A673 (cell line): ENCODE results near the gene DDX31. TPM values are rescaled to one million over a fixed set of nuclear protein-coding genes. Genes with fewer than 3 reads are reported as not detected.

Experiments used
- BruUV-seq: library from RNA; stranded (reverse); fragments of 400-500 nt; replicated peaks from 2 replicates; lab custom pipeline; 2021; lab: Mats Ljungman, UMichigan
- CTCF ChIA-PET: fragments of 300-600 bp; sonication (Branson Sonifier 250); formaldehyde crosslinking; loops from one replicate; lab custom pipeline; 2022; ENCODE audit warnings: antibody characterized with exemption; lab: Charles Lee
- POLR2A ChIA-PET: fragments of 300-600 bp; sonication (Branson Sonifier 250); formaldehyde crosslinking; loops from one replicate; lab custom pipeline; 2022; ENCODE audit warnings: antibody characterized with exemption; ENCODE audit not compliant: low non-redundant PET; lab: Charles Lee
- DNase-seq: peaks from one replicate; pipeline ENCODE4 v3.0.0-alpha.2; 2015; ENCODE audit warnings: low spot score
- H3K27ac ChIP-seq: fragments of 200-600 bp; sonication (generic); 2 replicates; pipeline ENCODE4 v1.5.1; 2016; ENCODE audit warnings: mixed run types, low read depth, mild to moderate bottlenecking, mixed read lengths, antibody characterized with exemption, low read length; ENCODE audit not compliant: poor library complexity, severe bottlenecking
- H3K27me3 ChIP-seq: fragments of 200-600 bp; sonication (generic); replicated peaks from 2 replicates; pipeline ENCODE4 v1.6.1; 2017; ENCODE audit warnings: mixed run types, low read depth, mild to moderate bottlenecking, mixed read lengths, antibody characterized with exemption, low read length; ENCODE audit not compliant: insufficient read depth, poor library complexity
- H3K36me3 ChIP-seq: fragments of 200-600 bp; sonication (generic); 2 replicates; pipeline ENCODE4 v1.6.1; 2016; ENCODE audit warnings: mixed run types, mild to moderate bottlenecking, mixed read lengths, antibody characterized with exemption, low read length; ENCODE audit not compliant: insufficient read depth, poor library complexity, severe bottlenecking
- H3K4me1 ChIP-seq: fragments of 200-600 bp; sonication (generic); 2 replicates; pipeline ENCODE4 v1.6.1; 2017; ENCODE audit warnings: mixed run types, mild to moderate bottlenecking, mixed read lengths, antibody characterized with exemption, low read length; ENCODE audit not compliant: insufficient read depth, poor library complexity, severe bottlenecking
- H3K4me3 ChIP-seq: fragments of 200-600 bp; sonication (generic); 2 replicates; pipeline ENCODE4 v1.5.1; 2016; ENCODE audit warnings: low read depth, mixed run types, mild to moderate bottlenecking, mixed read lengths, low read length; ENCODE audit not compliant: poor library complexity, severe bottlenecking
- H3K9me3 ChIP-seq: fragments of 200-600 bp; sonication (generic); 2 replicates; pipeline ENCODE4 v1.6.1; 2016; ENCODE audit warnings: mixed run types, low read depth, mild to moderate bottlenecking, mixed read lengths, antibody characterized with exemption, low read length; ENCODE audit not compliant: poor library complexity, severe bottlenecking
- CTCF ChIP-seq: fragments of 300-800, 200-600 bp; sonication (generic); conservative IDR thresholded peaks from 2 replicates; pipeline ENCODE4 v1.5.1; 2017; ENCODE audit warnings: low read depth, mild to moderate bottlenecking, antibody characterized with exemption, low read length, moderate library complexity, mixed read lengths
- EZH2 ChIP-seq: fragments of 200-600 bp; sonication (generic); IDR thresholded peaks from 2 replicates; pipeline ENCODE4 v1.6.1; 2017; ENCODE audit warnings: borderline replicate concordance, low read depth, mild to moderate bottlenecking, mixed read lengths, antibody characterized with exemption, low read length; ENCODE audit not compliant: poor library complexity, severe bottlenecking
- intact Hi-C: fragments of 100-400 bp; cut with micrococcal nuclease; formaldehyde crosslinking; loops from one replicate; pipeline ENCODE4 v1.10.0; 2022; ENCODE audit not compliant: unreplicated experiment
- total RNA-seq: library from RNA; stranded (reverse); gene quantifications from 2 replicates; pipeline ENCODE4 v1.2.3, GENCODE V29; 2021

DDX31 gene
- total RNA-seq, 1 experiment from 2014 or later = 34.2 TPM

- Histone ChIP-seq H3K4me1 (no peaks in the 10 kb centered on the region), H3K27me3 (no peaks in the 10 kb centered on the region), H3K36me3 (peaks cover 60% of the 10 kb centered on the region), H3K9me3 (no peaks in the 10 kb centered on the region), H3K27ac (no peak overlapping the region), H3K4me3 (no peak overlapping the region)
- BruUV-seq = no TSS peak
- ChIA-PET POLR2A (no interaction called here), CTCF (no interaction called here)
- TF ChIP-seq CTCF = no peak
- TF ChIP-seq EZH2 = no peak
- DNase-seq = no peak
- intact Hi-C loops = no loop called here
Measured at GRCh38 chr9:132647806-132648205, 22.0 kb downstream of the DDX31 start.

- BruUV-seq = no TSS peak
- intact Hi-C loops = no loop called here
- peaks cover 60% of the 10 kb centered on the region for H3K36me3 ChIP-seq
Measured at GRCh38 chr9:132647355-132647754, 22.4 kb downstream of the DDX31 start.

GRCh38 chr9:132646726-132647125 is 23.1 kb downstream of the DDX31 start:
- no peaks in the 10 kb centered on the region for H3K27me3 ChIP-seq
- no peak overlapping the region for H3K4me3 ChIP-seq
- no peak for DNase-seq
- no TSS peak for BruUV-seq
- H3K36me3 ChIP-seq = peaks cover 66% of the 10 kb centered on the region
- no peak for TF ChIP-seq EZH2
- TF ChIP-seq CTCF = no peak
- H3K27ac ChIP-seq = no peak overlapping the region
- POLR2A ChIA-PET = no interaction called here
- H3K9me3 ChIP-seq = no peaks in the 10 kb centered on the region
- no peaks in the 10 kb centered on the region for H3K4me1 ChIP-seq
- intact Hi-C loops = no loop called here
- CTCF ChIA-PET = no interaction called here

More at GRCh38 chr9:132647355-132647754, 22.4 kb downstream of the DDX31 start:
- Histone ChIP-seq H3K9me3 (no peaks in the 10 kb centered on the region), H3K4me3 (no peak overlapping the region), H3K27me3 (no peaks in the 10 kb centered on the region), H3K4me1 (no peaks in the 10 kb centered on the region), H3K27ac (no peak overlapping the region)
- POLR2A ChIA-PET = no interaction called here
- TF ChIP-seq EZH2 (no peak), CTCF (no peak)
- no peak for DNase-seq
- CTCF ChIA-PET = no interaction called here
